ENCODE measurements around the gene RNF144A. TPM values are rescaled to one million over a fixed set of nuclear protein-coding genes. Genes with fewer than 3 reads are reported as not detected.

Gene RNF144A
- total RNA-seq, 1 experiment from 2014 or later: 10.6 TPM

GRCh38 chr2:6982449-6982848 lies 65.2 kb downstream of the RNF144A start:
- Mint-ChIP-seq H3K36me3 (ENCODE audit: insufficient read depth in 1 of 3, low read depth in 3 of 3) (peaks cover 19 to 31% (median 20%) of the 10 kb centered on the region in 3 experiments), H3K4me1 (peaks cover 30 to 33% of the 10 kb centered on the region in 2 experiments), H3K27ac (no peak overlapping the region), H3K27me3 (ENCODE audit: low read depth) (no peaks in the 10 kb centered on the region), H3K4me3 (no peak overlapping the region), H3K9me3 (peaks cover 19 to 28% of the 10 kb centered on the region in 2 experiments)
- WGBS (ENCODE audit: extremely low coverage, insufficient read length, low lambda C conversion rate): no CpG with 5 or more reads among the region's 5 CpGs
- no peaks in the 10 kb centered on the region for H3K27me3 ChIP-seq (ENCODE audit: insufficient read depth, low read length)
- no peak overlapping the region for H4K5ac ChIP-seq (ENCODE audit: insufficient read length, low read depth, low read length)
- H2AK5ac ChIP-seq (ENCODE audit: insufficient read length, low read length): no peak overlapping the region
- no peaks in the 10 kb centered on the region for H3K79me2 ChIP-seq (ENCODE audit: insufficient read depth, low read length)
- no peak overlapping the region for H3K27ac ChIP-seq (ENCODE audit: insufficient read length, low read depth, low read length)
- peaks cover 5% of the 10 kb centered on the region; the same call in 1 of the 2 replicates for H3K4me1 ChIP-seq (ENCODE audit: insufficient read depth, low read length)
- no peak overlapping the region for H3K18ac ChIP-seq (ENCODE audit: insufficient read length, low read depth, low read length)
- H3K56ac ChIP-seq (ENCODE audit: insufficient read length, low read depth, low read length): no peak overlapping the region
- no peaks in the 10 kb centered on the region for H4K20me1 ChIP-seq (ENCODE audit: control insufficient read depth, insufficient read depth, insufficient read length)
- no peak overlapping the region for H3K14ac ChIP-seq (ENCODE audit: insufficient read depth, low read length)
- H3K4ac ChIP-seq (ENCODE audit: low read depth, low read length): no peak overlapping the region
- H2BK120ac ChIP-seq (ENCODE audit: low read depth, low read length, poor library complexity, severe bottlenecking): no peak overlapping the region
- H4K8ac ChIP-seq (replicated peaks; ENCODE audit: insufficient read length, low read depth, low read length): no peak overlapping the region
- no peak overlapping the region for H2BK20ac ChIP-seq (ENCODE audit: low read depth, low read length, poor library complexity, severe bottlenecking)
- no peak for DNase-seq
- H3K23ac ChIP-seq (ENCODE audit: insufficient read length, low read depth, low read length): no peak overlapping the region
- H3T11ph ChIP-seq (ENCODE audit: low read length): no peak overlapping the region
- no peaks in the 10 kb centered on the region for H3K9me3 ChIP-seq (ENCODE audit: control insufficient read depth, low read depth, low read length)
- no peak overlapping the region for H3K9ac ChIP-seq (ENCODE audit: extremely low read depth, insufficient read length, low read length)
- H2BK12ac ChIP-seq (ENCODE audit: insufficient read length, low read depth, low read length): no peak overlapping the region
- TF ChIP-seq, protein P1, sequence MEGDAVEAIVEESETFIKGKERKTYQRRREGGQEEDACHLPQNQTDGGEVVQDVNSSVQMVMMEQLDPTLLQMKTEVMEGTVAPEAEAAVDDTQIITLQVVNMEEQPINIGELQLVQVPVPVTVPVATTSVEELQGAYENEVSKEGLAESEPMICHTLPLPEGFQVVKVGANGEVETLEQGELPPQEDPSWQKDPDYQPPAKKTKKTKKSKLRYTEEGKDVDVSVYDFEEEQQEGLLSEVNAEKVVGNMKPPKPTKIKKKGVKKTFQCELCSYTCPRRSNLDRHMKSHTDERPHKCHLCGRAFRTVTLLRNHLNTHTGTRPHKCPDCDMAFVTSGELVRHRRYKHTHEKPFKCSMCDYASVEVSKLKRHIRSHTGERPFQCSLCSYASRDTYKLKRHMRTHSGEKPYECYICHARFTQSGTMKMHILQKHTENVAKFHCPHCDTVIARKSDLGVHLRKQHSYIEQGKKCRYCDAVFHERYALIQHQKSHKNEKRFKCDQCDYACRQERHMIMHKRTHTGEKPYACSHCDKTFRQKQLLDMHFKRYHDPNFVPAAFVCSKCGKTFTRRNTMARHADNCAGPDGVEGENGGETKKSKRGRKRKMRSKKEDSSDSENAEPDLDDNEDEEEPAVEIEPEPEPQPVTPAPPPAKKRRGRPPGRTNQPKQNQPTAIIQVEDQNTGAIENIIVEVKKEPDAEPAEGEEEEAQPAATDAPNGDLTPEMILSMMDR (conservative IDR thresholded peaks at IDR 0.05): no peak
- no peaks in the 10 kb centered on the region for H3K79me1 ChIP-seq (ENCODE audit: insufficient read depth, low read depth, low read length, poor library complexity, severe bottlenecking)
- no peak overlapping the region for H2BK5ac ChIP-seq (ENCODE audit: insufficient read length, low read length)
- H3K4me2 ChIP-seq (ENCODE audit: insufficient read depth, insufficient read length, low read length): no peak overlapping the region
- no peaks in the 10 kb centered on the region for H3K23me2 ChIP-seq (ENCODE audit: insufficient read length, low read depth, low read length, poor library complexity, severe bottlenecking)
- H2BK15ac ChIP-seq (ENCODE audit: low read depth, low read length): no peak overlapping the region
- H2AFZ ChIP-seq (ENCODE audit: low read length): no peak overlapping the region
- H4K91ac ChIP-seq (ENCODE audit: insufficient read length, low read depth, low read length): no peak overlapping the region

Data from H9 (cell line).